Activated T-cell treated with anti-CD3 and anti-CD28 coated beads, Interleukin-2, amount 50 U/mL, for 72 hours (primary cell): ENCODE results near the gene CSRP1. TPM values are rescaled to one million over a fixed set of nuclear protein-coding genes. Genes with fewer than 3 reads are reported as not detected.

Experiments
- ATAC-seq, 2 donors: fragments of 150-1000 bp; cut with Tn5 transposase; replicated peaks in 1 of 2; 2 replicates each; pipeline ENCODE4 v1.10.0; 2021; ENCODE audit warnings: moderate library complexity in 2 of 2, mild to moderate bottlenecking in 1 of 2
- DNase-seq, 2 donors: peaks; one replicate each; pipeline ENCODE4 v3.0.0; 2021 to 2022; ENCODE audit warnings: mixed read lengths in 1 of 2
- H3K27ac Mint-ChIP-seq: one replicate; pipeline ENCODE4 v1.8.0; 2022; ENCODE audit warnings: mild to moderate bottlenecking, moderate library complexity, mixed read lengths
- H3K27me3 Mint-ChIP-seq: one replicate; pipeline ENCODE4 v1.8.0; 2022; ENCODE audit warnings: low read depth, mixed read lengths
- H3K36me3 Mint-ChIP-seq, 2 donors: one replicate each; pipeline ENCODE4 v1.8.0; 2022; ENCODE audit warnings: mixed read lengths in 2 of 2, mild to moderate bottlenecking in 1 of 2; ENCODE audit not compliant: insufficient read depth in 2 of 2
- H3K4me1 Mint-ChIP-seq: one replicate; pipeline ENCODE4 v1.8.0; 2022; ENCODE audit warnings: low read depth, mixed read lengths
- H3K4me3 Mint-ChIP-seq, 2 donors: one replicate each; pipeline ENCODE4 v1.8.0; 2022; ENCODE audit warnings: mild to moderate bottlenecking in 2 of 2, mixed read lengths in 2 of 2, moderate library complexity in 2 of 2
- H3K9me3 Mint-ChIP-seq, 2 donors: one replicate each; pipeline ENCODE4 v1.8.0; 2022; ENCODE audit warnings: mixed read lengths in 2 of 2
- total RNA-seq, 2 donors: library from RNA; stranded (reverse); gene quantifications; one replicate each; pipeline ENCODE4 v1.2.3, GENCODE V29; 2022

The CSRP1 gene
- total RNA-seq, 2 donors from 2014 or later: 44.7 to 52.6 TPM

- ATAC-seq (no peak), DNase-seq (no peak)
- peaks cover 0 to 3% of the 10 kb centered on the region in 2 donors for H3K36me3 Mint-ChIP-seq
- H3K27ac Mint-ChIP-seq: no peak overlapping the region
- H3K27me3 Mint-ChIP-seq: peaks cover 32% of the 10 kb centered on the region
- no peak overlapping the region for H3K4me3 Mint-ChIP-seq
- H3K9me3 Mint-ChIP-seq: no peaks in the 10 kb centered on the region
- peaks cover 8% of the 10 kb centered on the region for H3K4me1 Mint-ChIP-seq
Measured at GRCh38 chr1:201543871-201544642, 37.1 kb upstream of the CSRP1 start.

- DNase-seq: no peak
- ATAC-seq: no peak
- Mint-ChIP-seq H3K4me3 (no peak overlapping the region), H3K36me3 (peaks cover 2 to 3% of the 10 kb centered on the region in 2 donors), H3K27ac (no peak overlapping the region), H3K4me1 (peaks cover 18% of the 10 kb centered on the region), H3K27me3 (peaks cover 43% of the 10 kb centered on the region), H3K9me3 (no peaks in the 10 kb centered on the region)
Measured at GRCh38 chr1:201542309-201543035, 35.5 kb upstream of the CSRP1 start.

- DNase-seq (no peak), ATAC-seq (no peak)
- peaks cover 57% of the 10 kb centered on the region for H3K27me3 Mint-ChIP-seq
- H3K27ac Mint-ChIP-seq: no peak overlapping the region
- H3K36me3 Mint-ChIP-seq: peaks cover 2 to 3% of the 10 kb centered on the region in 2 donors
- H3K9me3 Mint-ChIP-seq: no peaks in the 10 kb centered on the region
- H3K4me3 Mint-ChIP-seq: no peak overlapping the region
- peaks cover 18% of the 10 kb centered on the region for H3K4me1 Mint-ChIP-seq
Measured at GRCh38 chr1:201540846-201541735, 34.2 kb upstream of the CSRP1 start.

- Mint-ChIP-seq H3K9me3 (no peaks in the 10 kb centered on the region), H3K4me1 (peaks cover 24% of the 10 kb centered on the region), H3K4me3 (peak overlapping the region; percentile 65 to 66), H3K36me3 (peaks cover 2 to 3% of the 10 kb centered on the region in 2 donors), H3K27me3 (peaks cover 57% of the 10 kb centered on the region), H3K27ac (no peak overlapping the region)
- ATAC-seq (peak; percentile 14 to 20), DNase-seq (no peak)
Measured at GRCh38 chr1:201539561-201540431, 32.9 kb upstream of the CSRP1 start.

GRCh38 chr1:201538612-201539551, 32.0 kb upstream of the CSRP1 start, which contains the start of gene NAV1:
Gene NAV1 (plus strand): TSS chr1:201539127. CDS start chr1:201622885, 83,758 bp downstream.
- Mint-ChIP-seq H3K27me3 (peaks cover 57% of the 10 kb centered on the region), H3K4me3 (peak within 1 kb of the TSS; percentile 73 to 80), H3K9me3 (no peaks in the 10 kb centered on the region), H3K4me1 (peaks cover 28% of the 10 kb centered on the region), H3K27ac (no peak within 1 kb of the TSS), H3K36me3 (peaks cover 2 to 3% of the 10 kb centered on the region in 2 donors)
- DNase-seq (peak; percentile 15 to 27), ATAC-seq (peak; percentile 56 to 61)

GRCh38 chr1:201537891-201538611, 31.1 kb upstream of the CSRP1 start:
- no peak for ATAC-seq
- Mint-ChIP-seq H3K4me3 (peak overlapping the region; percentile 73 to 80), H3K27me3 (peaks cover 56% of the 10 kb centered on the region), H3K27ac (no peak overlapping the region), H3K4me1 (peaks cover 28% of the 10 kb centered on the region), H3K9me3 (no peaks in the 10 kb centered on the region), H3K36me3 (peaks cover under 1 to 2% of the 10 kb centered on the region in 2 donors)
- DNase-seq: no peak

GRCh38 chr1:201537467-201537866, 30.5 kb upstream of the CSRP1 start:
- Mint-ChIP-seq H3K4me3 (no peak overlapping the region), H3K9me3 (no peaks in the 10 kb centered on the region), H3K4me1 (peaks cover 28% of the 10 kb centered on the region), H3K36me3 (peaks cover 0 to 2% of the 10 kb centered on the region in 2 donors), H3K27me3 (peaks cover 50% of the 10 kb centered on the region), H3K27ac (no peak overlapping the region)
- no peak for DNase-seq
- no peak for ATAC-seq

- Mint-ChIP-seq H3K27me3 (peaks cover 46% of the 10 kb centered on the region), H3K4me1 (peaks cover 28% of the 10 kb centered on the region), H3K27ac (no peak overlapping the region), H3K36me3 (peaks cover 0 to 2% of the 10 kb centered on the region in 2 donors), H3K4me3 (no peak overlapping the region), H3K9me3 (no peaks in the 10 kb centered on the region)
- no peak for DNase-seq
- ATAC-seq: no peak
Measured at GRCh38 chr1:201537028-201537427, 30.1 kb upstream of the CSRP1 start.

GRCh38 chr1:201536558-201536957, 29.6 kb upstream of the CSRP1 start:
- Mint-ChIP-seq H3K4me3 (no peak overlapping the region), H3K36me3 (peaks cover 0 to 2% of the 10 kb centered on the region in 2 donors), H3K27me3 (peaks cover 43% of the 10 kb centered on the region), H3K4me1 (peaks cover 28% of the 10 kb centered on the region), H3K27ac (no peak overlapping the region), H3K9me3 (no peaks in the 10 kb centered on the region)
- ATAC-seq: no peak
- no peak for DNase-seq

GRCh38 chr1:201535919-201536245, 29.0 kb upstream of the CSRP1 start:
- Mint-ChIP-seq H3K27ac (no peak overlapping the region), H3K36me3 (peaks cover 0 to 2% of the 10 kb centered on the region in 2 donors), H3K27me3 (peaks cover 38% of the 10 kb centered on the region), H3K9me3 (no peaks in the 10 kb centered on the region), H3K4me3 (no peak overlapping the region), H3K4me1 (peaks cover 29% of the 10 kb centered on the region)
- no peak for ATAC-seq
- DNase-seq: no peak
